Panc1 (cell line): ENCODE measurements around the gene RPS24. TPM values are rescaled to one million over a fixed set of nuclear protein-coding genes. Genes with fewer than 3 reads are reported as not detected.

Experiments
- ATAC-seq: fragments of 200-7000 bp; cut with Tn5 transposase; 2 replicates; pipeline ENCODE4 v1.9.1; 2020; ENCODE audit warnings: mild to moderate bottlenecking, moderate library complexity
- BruUV-seq: library from RNA; stranded (reverse); fragments of 400-500 nt; replicated peaks from 2 replicates; lab custom pipeline; 2021; lab: Mats Ljungman, UMichigan
- CTCF ChIA-PET: fragments of 300-600 bp; sonication (Branson Sonifier 250); formaldehyde crosslinking; loops from one replicate; lab custom pipeline; 2022; ENCODE audit warnings: antibody characterized with exemption; lab: Charles Lee
- POLR2A ChIA-PET: fragments of 300-600 bp; sonication (Branson Sonifier 250); formaldehyde crosslinking; loops from one replicate; lab custom pipeline; 2022; ENCODE audit warnings: antibody characterized with exemption; lab: Charles Lee
- DNase-seq: peaks from one replicate; pipeline ENCODE4 v3.0.0-alpha.2; 2010; ENCODE audit warnings: low read depth, low spot score
- H3K27ac ChIP-seq: 2 replicates; pipeline ENCODE4 v1.5.1; 2011; ENCODE audit warnings: mild to moderate bottlenecking, low read length, inconsistent platforms
- H3K27me3 ChIP-seq: fragments of 200-500 bp; sonication (Bioruptor generic); 2 replicates; pipeline ENCODE4 v1.6.0; 2014; ENCODE audit warnings: low read length, inconsistent platforms; ENCODE audit not compliant: control insufficient read depth, insufficient read depth
- H3K36me3 ChIP-seq: fragments of 200-500 bp; sonication (Bioruptor generic); 2 replicates; pipeline ENCODE4 v1.5.1; 2014; ENCODE audit warnings: inconsistent platforms, mild to moderate bottlenecking, low read length, moderate library complexity; ENCODE audit not compliant: control insufficient read depth, insufficient read depth
- H3K4me1 ChIP-seq: 2 replicates; pipeline ENCODE4 v1.5.1; 2011; ENCODE audit warnings: inconsistent platforms, mild to moderate bottlenecking, low read length, moderate library complexity; ENCODE audit not compliant: control insufficient read depth, insufficient read depth
- H3K4me3 ChIP-seq, 2 experiments: 2 replicates each; pipeline ENCODE4 v1.5.1; 2011 to 2012; ENCODE audit warnings: low read depth in 2 of 2, low read length in 2 of 2, mild to moderate bottlenecking in 2 of 2, inconsistent platforms in 1 of 2, moderate library complexity in 1 of 2
- H3K9me3 ChIP-seq: fragments of 200-500 bp; sonication (Bioruptor generic); 2 replicates; pipeline ENCODE4 v1.5.1; 2014; ENCODE audit warnings: low read depth, mild to moderate bottlenecking, inconsistent platforms, low read length, moderate library complexity; ENCODE audit not compliant: control insufficient read depth, insufficient read depth
- POLR2AphosphoS5 ChIP-seq: IDR thresholded peaks from 2 replicates; pipeline ENCODE4 v1.6.1; 2012; ENCODE audit warnings: mild to moderate bottlenecking, low read depth, low read length, moderate library complexity
- REST ChIP-seq, 2 experiments: IDR thresholded peaks; 2 replicates each; pipeline ENCODE4 v1.6.1; 2011 to 2012; ENCODE audit warnings: low read depth in 2 of 2, control low read depth in 1 of 2, low read length in 1 of 2, mild to moderate bottlenecking in 1 of 2, moderate library complexity in 1 of 2; ENCODE audit not compliant: insufficient read depth in 1 of 2
- SIN3A ChIP-seq: IDR thresholded peaks from 2 replicates; pipeline ENCODE4 v1.6.1; 2012; ENCODE audit warnings: low read depth, mild to moderate bottlenecking, low read length, moderate library complexity, borderline replicate concordance; ENCODE audit not compliant: insufficient read depth
- TCF7L2 ChIP-seq: IDR thresholded peaks from 2 replicates; pipeline ENCODE4 v1.6.1; 2011; ENCODE audit warnings: mild to moderate bottlenecking, low read depth, low read length, inconsistent platforms
- in situ Hi-C: cut with HindIII; loops from 2 replicates; pipeline ENCODE4 v1.10.0; 2016; ENCODE audit warnings: low sequenced_read_pairs, low pct_unique_long_range_greater_than_20kb
- intact Hi-C: fragments of 100-400 bp; cut with micrococcal nuclease; formaldehyde crosslinking; loops from one replicate; pipeline ENCODE4 v1.10.0; 2022; ENCODE audit not compliant: unreplicated experiment
- total RNA-seq: library from RNA; stranded (reverse); gene quantifications from one replicate; pipeline ENCODE4 v1.2.1, GENCODE V29; 2021; ENCODE audit not compliant: unreplicated experiment
- TF ChIP-seq, protein P1 (sequence below): fragments of 450-650 bp; IDR thresholded peaks from 2 replicates; pipeline ENCODE4 v1.5.1; 2017; ENCODE audit warnings: mild to moderate bottlenecking

Gene RPS24
- total RNA-seq, 1 experiment from 2014 or later: 1,400 TPM

GRCh38 chr10:78049851-78050250, 16.2 kb downstream of the RPS24 start:
- CTCF ChIA-PET: interaction anchor here (0.6 kb wide), 1 partner anchor 20 kb away, joined by 6 read pairs; no protein-coding TSS in a partner anchor
- Histone ChIP-seq H3K27ac (no peak overlapping the region), H3K4me3 (no peak overlapping the region), H3K9me3 (no peaks in the 10 kb centered on the region), H3K27me3 (no peaks in the 10 kb centered on the region), H3K36me3 (no peaks in the 10 kb centered on the region), H3K4me1 (no peaks in the 10 kb centered on the region)
- in situ Hi-C loops (no loop called here), intact Hi-C loops (loop anchor here (5.0 kb wide), 2 partner anchors 257 to 1147 kb away; no protein-coding TSS in a partner anchor)
- no peak for TF ChIP-seq SIN3A
- TF ChIP-seq TCF7L2: no peak
- TF ChIP-seq, protein P1, sequence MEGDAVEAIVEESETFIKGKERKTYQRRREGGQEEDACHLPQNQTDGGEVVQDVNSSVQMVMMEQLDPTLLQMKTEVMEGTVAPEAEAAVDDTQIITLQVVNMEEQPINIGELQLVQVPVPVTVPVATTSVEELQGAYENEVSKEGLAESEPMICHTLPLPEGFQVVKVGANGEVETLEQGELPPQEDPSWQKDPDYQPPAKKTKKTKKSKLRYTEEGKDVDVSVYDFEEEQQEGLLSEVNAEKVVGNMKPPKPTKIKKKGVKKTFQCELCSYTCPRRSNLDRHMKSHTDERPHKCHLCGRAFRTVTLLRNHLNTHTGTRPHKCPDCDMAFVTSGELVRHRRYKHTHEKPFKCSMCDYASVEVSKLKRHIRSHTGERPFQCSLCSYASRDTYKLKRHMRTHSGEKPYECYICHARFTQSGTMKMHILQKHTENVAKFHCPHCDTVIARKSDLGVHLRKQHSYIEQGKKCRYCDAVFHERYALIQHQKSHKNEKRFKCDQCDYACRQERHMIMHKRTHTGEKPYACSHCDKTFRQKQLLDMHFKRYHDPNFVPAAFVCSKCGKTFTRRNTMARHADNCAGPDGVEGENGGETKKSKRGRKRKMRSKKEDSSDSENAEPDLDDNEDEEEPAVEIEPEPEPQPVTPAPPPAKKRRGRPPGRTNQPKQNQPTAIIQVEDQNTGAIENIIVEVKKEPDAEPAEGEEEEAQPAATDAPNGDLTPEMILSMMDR: no peak
- TF ChIP-seq POLR2AphosphoS5: no peak
- TF ChIP-seq REST (IDR thresholded peaks at IDR 0.05; ENCODE audit: insufficient read depth in 1 of 2, low read depth in 2 of 2, low read length in 1 of 2): no peak
- BruUV-seq: no TSS peak
- POLR2A ChIA-PET: interaction anchor here (0.5 kb wide), 1 partner anchor 76 kb away, joined by 11 read pairs; no protein-coding TSS in a partner anchor
- DNase-seq (no peak), ATAC-seq (no peak)

DNA sequence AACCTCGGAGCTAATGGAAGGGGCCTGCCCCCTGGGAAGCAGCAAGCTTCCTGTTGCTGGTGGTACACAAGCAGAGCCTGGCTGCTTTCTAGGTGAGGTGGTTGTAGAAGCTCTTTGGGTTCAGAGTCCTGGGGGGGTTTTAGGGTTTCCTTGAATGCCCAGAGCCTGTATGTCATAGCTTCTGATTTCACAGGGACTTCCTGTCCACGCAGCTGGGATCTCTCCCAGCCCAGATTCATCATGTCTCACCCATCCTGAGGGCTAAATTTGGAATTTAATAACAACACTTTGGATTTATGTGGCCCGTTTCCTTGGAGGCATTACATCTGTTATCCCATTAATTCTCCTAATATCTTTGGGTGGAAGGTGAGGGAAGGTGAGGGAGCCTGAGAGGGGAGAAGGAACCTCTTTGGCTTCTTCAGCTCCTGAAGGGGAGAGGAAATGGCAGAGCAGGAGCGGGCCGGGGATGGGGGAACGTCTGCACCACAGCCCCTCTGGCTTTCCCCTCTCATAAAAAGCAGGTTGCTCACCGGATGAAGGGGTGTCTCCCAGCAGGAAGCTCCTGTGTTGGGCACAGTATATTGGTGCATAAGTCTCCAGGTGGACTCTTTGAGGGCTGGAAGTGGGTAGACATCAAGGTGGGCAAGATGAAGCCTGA, 19.7 kb downstream of the RPS24 start:
- H3K4me3 ChIP-seq: no peak overlapping the region
- ATAC-seq: no peak
- no peaks in the 10 kb centered on the region for H3K9me3 ChIP-seq
- no peaks in the 10 kb centered on the region for H3K27me3 ChIP-seq
- ChIA-PET CTCF (no interaction called here), POLR2A (no interaction called here)
- BruUV-seq: no TSS peak
- intact Hi-C loops (no loop called here), in situ Hi-C loops (no loop called here)
- H3K36me3 ChIP-seq: no peaks in the 10 kb centered on the region
- H3K4me1 ChIP-seq: no peaks in the 10 kb centered on the region
- no peak overlapping the region for H3K27ac ChIP-seq
- TF ChIP-seq POLR2AphosphoS5 (no peak), REST (IDR thresholded peaks at IDR 0.05; ENCODE audit: insufficient read depth in 1 of 2, low read depth in 2 of 2, low read length in 1 of 2) (no peak), TCF7L2 (no peak), SIN3A (no peak)
- TF ChIP-seq, protein P1: no peak
- DNase-seq: no peak
